GM13976 (cell line): ENCODE results near the gene RABGEF1.
"Not testable (repeated sequence)": the region's sequence is repeated elsewhere in the genome, so short reads cannot be mapped to it uniquely, and the experiment has no call there.

Experiments
- DNase-seq: peaks from one replicate; pipeline ENCODE4 v3.0.0; 2012; ENCODE audit warnings: low spot score
- CTCF ChIP-seq: IDR thresholded peaks from 2 replicates; pipeline ENCODE4 v1.5.1; 2012; ENCODE audit warnings: borderline replicate concordance, mild to moderate bottlenecking; ENCODE audit not compliant: insufficient read depth; ENCODE audit errors: extremely low read depth, missing control alignments, control extremely low read depth
- in situ Hi-C: fragments of 300-500 bp; cut with MboI; formaldehyde crosslinking; loops from one replicate; pipeline ENCODE4 v1.12.0; 2022; ENCODE audit warnings: low sequenced_read_pairs, mixed read lengths, inconsistent platforms; ENCODE audit not compliant: unreplicated experiment

The RABGEF1 gene

DNA sequence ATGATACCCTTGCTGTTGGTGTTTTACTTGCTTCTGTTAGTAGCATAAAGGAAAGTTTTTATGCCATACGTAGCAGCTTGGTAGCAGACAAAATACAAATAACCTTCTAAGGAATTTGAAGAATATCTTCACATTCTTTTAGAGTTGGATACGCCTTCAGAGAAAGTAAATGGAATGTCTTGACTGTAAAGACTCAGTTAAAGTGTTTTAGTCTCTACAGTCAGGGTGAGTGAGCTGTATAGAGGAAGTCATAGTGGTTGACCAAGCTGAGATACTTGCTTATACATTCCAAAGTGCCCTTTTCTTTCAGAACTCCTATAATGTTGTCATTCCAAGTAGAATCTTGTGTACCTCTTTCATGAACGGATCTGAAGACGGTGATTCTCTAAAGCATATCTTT lies 37.7 kb downstream of the RABGEF1 start:
- DNase-seq, result no peak
- TF ChIP-seq CTCF, result no peak
- in situ Hi-C loops, result no loop called here

GRCh38 chr7:66779669-66780409 lies 39.3 kb downstream of the RABGEF1 start:
- no peak for DNase-seq
- in situ Hi-C loops, result no loop called here
- no peak for TF ChIP-seq CTCF

- in situ Hi-C loops, result no loop called here
- no peak for DNase-seq
- no peak for TF ChIP-seq CTCF
These were observed 41.0 kb downstream of the RABGEF1 start for GRCh38 chr7:66781408-66782090.

GRCh38 chr7:66782875-66783274 lies 42.3 kb downstream of the RABGEF1 start:
- in situ Hi-C loops, DNase-seq: not testable (repeated sequence)

GRCh38 chr7:66783887-66784595 lies 43.5 kb downstream of the RABGEF1 start:
- DNase-seq, in situ Hi-C loops: not testable (repeated sequence)

GRCh38 chr7:66790196-66790595 lies 49.7 kb downstream of the RABGEF1 start:
- DNase-seq, result no peak
- TF ChIP-seq CTCF, result no peak
- in situ Hi-C loops, result no loop called here

- in situ Hi-C loops, result no loop called here
- no peak for TF ChIP-seq CTCF
- DNase-seq, result no peak
These were observed 50.2 kb downstream of the RABGEF1 start for GRCh38 chr7:66790725-66791124.
